GM12878 (cell line): ENCODE results near the gene TTC8.

Experiments used
- DPF2 ChIP-seq: fragments of 450-650 bp; IDR thresholded peaks from 2 replicates; pipeline ENCODE4 v1.6.1; 2017; ENCODE audit warnings: mild to moderate bottlenecking
- EP300 ChIP-seq, 2 experiments: fragments of 150-350 bp in 1 of 2; IDR thresholded peaks; 2 replicates each; pipeline ENCODE4 v1.6.1; 2011 to 2012; ENCODE audit warnings: low read depth in 2 of 2, low read length in 2 of 2, borderline replicate concordance in 1 of 2, improper control_type of control experiment in 1 of 2, inconsistent platforms in 1 of 2; ENCODE audit not compliant: control insufficient read depth in 1 of 2
- ESRRA ChIP-seq: IDR thresholded peaks from 2 replicates; pipeline ENCODE4 v1.6.1; 2012; ENCODE audit warnings: mild to moderate bottlenecking, low read length, improper control_type of control experiment
- KDM1A ChIP-seq: fragments of 200-600 bp; sonication (generic); IDR thresholded peaks from 2 replicates; pipeline ENCODE4 v1.6.1; 2016; ENCODE audit warnings: borderline replicate concordance
- NFIC ChIP-seq: IDR thresholded peaks from 2 replicates; pipeline ENCODE4 v1.6.1; 2012; ENCODE audit warnings: low read depth, mild to moderate bottlenecking, inconsistent platforms, low read length, moderate library complexity
- PML ChIP-seq: IDR thresholded peaks from 2 replicates; pipeline ENCODE4 v1.6.1; 2012; ENCODE audit warnings: low read length, inconsistent platforms
- RFX5 ChIP-seq: IDR thresholded peaks from 2 replicates; pipeline ENCODE4 v1.6.1; 2011; ENCODE audit warnings: low read depth, low read length, improper control_type of control experiment
- YY1 ChIP-seq: IDR thresholded peaks from 2 replicates; pipeline ENCODE4 v1.6.1; 2011; ENCODE audit warnings: low read depth, mild to moderate bottlenecking, low read length
- TF ChIP-seq, protein P1 (sequence below): fragments of 450-650 bp; IDR thresholded peaks from 2 replicates; pipeline ENCODE4 v1.6.1; 2017; ENCODE audit warnings: mild to moderate bottlenecking
- TF ChIP-seq, protein P2 (sequence below): IDR thresholded peaks from 2 replicates; pipeline ENCODE4 v1.6.1; 2011; ENCODE audit warnings: borderline replicate concordance, low read depth, mild to moderate bottlenecking, moderate library complexity, mixed read lengths, low read length; ENCODE audit not compliant: insufficient read depth; ENCODE audit errors: extremely low read length

DNA sequence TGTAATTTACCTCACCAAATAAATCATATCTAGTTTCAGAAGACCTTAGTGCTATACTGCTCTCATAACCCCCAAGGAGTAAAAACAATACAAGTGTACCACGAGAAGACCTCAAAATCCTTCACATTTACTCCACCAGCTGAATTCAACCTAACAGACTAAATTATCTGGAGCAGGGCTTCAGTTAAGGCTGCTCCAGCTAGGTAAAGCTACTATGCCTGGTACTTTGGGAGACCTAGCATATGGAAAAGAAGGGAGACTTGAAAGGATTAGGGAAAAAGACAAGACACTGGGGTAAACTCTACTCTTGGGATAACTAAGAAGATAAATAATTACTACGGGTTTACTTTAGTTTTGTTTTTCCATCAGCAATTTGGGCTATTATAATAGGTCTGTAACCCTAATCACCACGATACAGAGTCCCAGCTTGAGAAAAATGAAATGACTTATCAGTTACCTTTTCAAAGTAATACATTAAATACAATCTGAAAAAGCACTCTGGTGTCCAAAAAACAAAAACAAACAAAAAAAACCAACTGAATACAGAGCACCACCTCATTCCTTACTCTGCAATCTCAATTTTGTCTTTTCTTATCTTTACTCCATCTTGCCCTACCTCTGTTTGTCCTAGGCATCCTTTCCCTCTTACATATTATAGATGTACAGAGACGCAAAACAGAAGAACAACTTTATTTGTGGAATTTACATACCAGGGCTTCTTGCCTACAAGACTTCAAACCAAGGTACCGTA, 33.8 kb upstream of the TTC8 start:
- no peak for TF ChIP-seq NFIC
- no peak for TF ChIP-seq PML
- TF ChIP-seq EP300 (IDR thresholded peaks at IDR 0.05; ENCODE audit: borderline replicate concordance in 1 of 2, control insufficient read depth in 1 of 2, low read depth in 2 of 2, low read length in 2 of 2) = no peak
- TF ChIP-seq DPF2 = no peak
- TF ChIP-seq, protein P1, sequence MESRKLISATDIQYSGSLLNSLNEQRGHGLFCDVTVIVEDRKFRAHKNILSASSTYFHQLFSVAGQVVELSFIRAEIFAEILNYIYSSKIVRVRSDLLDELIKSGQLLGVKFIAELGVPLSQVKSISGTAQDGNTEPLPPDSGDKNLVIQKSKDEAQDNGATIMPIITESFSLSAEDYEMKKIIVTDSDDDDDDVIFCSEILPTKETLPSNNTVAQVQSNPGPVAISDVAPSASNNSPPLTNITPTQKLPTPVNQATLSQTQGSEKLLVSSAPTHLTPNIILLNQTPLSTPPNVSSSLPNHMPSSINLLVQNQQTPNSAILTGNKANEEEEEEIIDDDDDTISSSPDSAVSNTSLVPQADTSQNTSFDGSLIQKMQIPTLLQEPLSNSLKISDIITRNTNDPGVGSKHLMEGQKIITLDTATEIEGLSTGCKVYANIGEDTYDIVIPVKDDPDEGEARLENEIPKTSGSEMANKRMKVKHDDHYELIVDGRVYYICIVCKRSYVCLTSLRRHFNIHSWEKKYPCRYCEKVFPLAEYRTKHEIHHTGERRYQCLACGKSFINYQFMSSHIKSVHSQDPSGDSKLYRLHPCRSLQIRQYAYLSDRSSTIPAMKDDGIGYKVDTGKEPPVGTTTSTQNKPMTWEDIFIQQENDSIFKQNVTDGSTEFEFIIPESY = no peak
- TF ChIP-seq KDM1A = no peak
- TF ChIP-seq YY1 = no peak
- TF ChIP-seq, protein P2, sequence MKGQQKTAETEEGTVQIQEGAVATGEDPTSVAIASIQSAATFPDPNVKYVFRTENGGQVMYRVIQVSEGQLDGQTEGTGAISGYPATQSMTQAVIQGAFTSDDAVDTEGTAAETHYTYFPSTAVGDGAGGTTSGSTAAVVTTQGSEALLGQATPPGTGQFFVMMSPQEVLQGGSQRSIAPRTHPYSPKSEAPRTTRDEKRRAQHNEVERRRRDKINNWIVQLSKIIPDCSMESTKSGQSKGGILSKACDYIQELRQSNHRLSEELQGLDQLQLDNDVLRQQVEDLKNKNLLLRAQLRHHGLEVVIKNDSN = no peak
- TF ChIP-seq RFX5 = no peak
- TF ChIP-seq ESRRA = no peak
